A549 (cell line): ENCODE results near the gene TRMO.

Source experiments
- CEBPB ChIP-seq, 2 experiments: fragments of >200 bp in 1 of 2; sonication (Bioruptor Twin) in 1 of 2; formaldehyde crosslinking in 1 of 2; IDR thresholded peaks; 2 replicates each; pipeline ENCODE4 v1.6.1; 2012 to 2016
- CHD2 ChIP-seq: fragments of 150-350 bp; IDR thresholded peaks from 2 replicates; pipeline ENCODE4 v1.6.1; 2014; ENCODE audit warnings: low read length; ENCODE audit not compliant: partially characterized antibody
- CTCF ChIP-seq: fragments of >200 bp; sonication (Bioruptor Twin); formaldehyde crosslinking; IDR thresholded peaks from 3 replicates; pipeline ENCODE4 v1.5.1; 2016
- ELK1 ChIP-seq: fragments of 150-350 bp; IDR thresholded peaks from 2 replicates; pipeline ENCODE4 v1.6.1; 2014; ENCODE audit warnings: low read depth, mild to moderate bottlenecking, low read length
- EP300 ChIP-seq, 2 experiments: fragments of >200 bp; sonication (Bioruptor Twin); formaldehyde crosslinking; IDR thresholded peaks; 2 replicates in 1 of 2; 3 replicates in 1 of 2; pipeline ENCODE4 v1.6.1; 2016 to 2017
- GATA3 ChIP-seq: IDR thresholded peaks from 2 replicates; pipeline ENCODE4 v1.6.1; 2012; ENCODE audit warnings: borderline replicate concordance
- JUNB ChIP-seq: fragments of >200 bp; sonication (Bioruptor Twin); formaldehyde crosslinking; IDR thresholded peaks from 2 replicates; pipeline ENCODE4 v1.6.1; 2016
- POLR2AphosphoS2 ChIP-seq: conservative IDR thresholded peaks from 2 replicates; pipeline ENCODE4 v1.6.1; 2012; ENCODE audit warnings: low read length, improper control_type of control experiment, inconsistent platforms
- RAD21 ChIP-seq, 2 experiments: fragments of >200 bp in 1 of 2; sonication (Bioruptor Twin) in 1 of 2; formaldehyde crosslinking in 1 of 2; IDR thresholded peaks in 1 of 2; conservative IDR thresholded peaks in 1 of 2; 2 replicates in 1 of 2; 3 replicates in 1 of 2; pipeline ENCODE4 v1.6.1; 2012 to 2018; ENCODE audit warnings: inconsistent platforms in 1 of 2
- REST ChIP-seq: fragments of 200-600 bp; sonication (generic); IDR thresholded peaks from 2 replicates; pipeline ENCODE4 v1.6.1; 2016; ENCODE audit warnings: antibody characterized with exemption, mild to moderate bottlenecking, moderate library complexity
- TP53 ChIP-seq: fragments of 250-450 bp; sonication (Bioruptor Pico); IDR thresholded peaks from 2 replicates; pipeline ENCODE4 v1.5.0; 2021; ENCODE audit warnings: mild to moderate bottlenecking, moderate library complexity
- TF ChIP-seq, protein P1 (sequence below): IDR thresholded peaks from 2 replicates; pipeline ENCODE4 v1.6.1; 2012; ENCODE audit warnings: low read depth, borderline replicate concordance

- TF ChIP-seq REST (no peak), CTCF (no peak), CEBPB (IDR thresholded peaks at IDR 0.05) (no peak), TP53 (no peak), POLR2AphosphoS2 (no peak), GATA3 (no peak), RAD21 (conservative IDR thresholded peaks at IDR 0.05 in 1 of 2, IDR thresholded peaks at IDR 0.05 in 1 of 2) (no peak), CHD2 (no peak), JUNB (no peak), EP300 (IDR thresholded peaks at IDR 0.05) (no peak), ELK1 (no peak)
- TF ChIP-seq, protein P1, sequence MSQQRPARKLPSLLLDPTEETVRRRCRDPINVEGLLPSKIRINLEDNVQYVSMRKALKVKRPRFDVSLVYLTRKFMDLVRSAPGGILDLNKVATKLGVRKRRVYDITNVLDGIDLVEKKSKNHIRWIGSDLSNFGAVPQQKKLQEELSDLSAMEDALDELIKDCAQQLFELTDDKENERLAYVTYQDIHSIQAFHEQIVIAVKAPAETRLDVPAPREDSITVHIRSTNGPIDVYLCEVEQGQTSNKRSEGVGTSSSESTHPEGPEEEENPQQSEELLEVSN: no peak
Observed at GRCh38 chr9:97861148-97861475, 61.2 kb downstream of the TRMO start.
